ENCODE results near the gene ZNF234. TPM values are rescaled to one million over a fixed set of nuclear protein-coding genes. Genes with fewer than 3 reads are reported as not detected.

ZNF234 gene
- 13.7 and 17.2 TPM in 2 replicates for total RNA-seq

DNA sequence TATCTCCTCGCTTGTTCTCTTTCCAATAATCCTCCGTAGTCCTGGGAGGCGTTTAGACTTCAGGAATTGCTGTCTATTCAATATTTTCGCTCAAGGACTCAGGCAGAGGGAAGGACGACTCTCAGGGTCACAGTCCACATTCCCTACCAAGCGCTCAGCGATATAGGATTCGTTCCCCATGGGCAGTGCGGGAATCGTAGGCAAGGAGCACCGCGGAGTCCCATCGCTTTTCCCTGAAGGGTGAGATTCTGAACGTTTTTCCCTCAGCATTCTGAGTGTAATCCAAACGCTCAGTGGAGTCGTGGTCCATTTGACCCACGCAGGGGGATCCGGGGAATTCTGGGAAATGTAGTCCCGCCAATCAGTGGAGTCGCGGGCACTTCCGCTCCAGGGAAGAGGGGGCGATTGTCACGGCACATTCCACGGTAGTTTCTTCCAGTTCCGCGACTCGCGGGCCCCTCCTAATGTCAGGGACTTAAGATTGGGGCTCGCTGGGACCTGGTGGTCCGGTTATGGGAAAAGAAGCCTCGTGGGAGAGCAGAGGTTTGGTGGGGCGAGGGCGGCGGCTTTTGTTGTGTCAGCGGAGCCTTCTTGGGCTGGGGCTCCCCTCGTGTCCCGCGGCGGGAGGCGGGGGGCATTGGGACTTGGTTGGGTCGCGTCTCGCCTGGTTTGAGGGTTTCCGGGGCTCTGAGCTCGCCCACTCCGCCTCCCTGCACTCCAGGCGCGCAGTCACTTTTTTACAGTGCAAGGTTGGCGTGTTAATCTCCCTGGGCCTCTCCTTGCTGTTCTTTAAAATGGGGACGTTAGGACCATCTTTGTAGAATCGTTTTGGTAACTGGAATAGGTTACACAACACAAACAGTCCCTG, at the start of gene ZNF234:
Gene ZNF234, plus strand, starts transcription at position 364 of the 868 bp plus-strand sequence. CDS start 3,079 bp downstream, outside the sequence.

DNA sequence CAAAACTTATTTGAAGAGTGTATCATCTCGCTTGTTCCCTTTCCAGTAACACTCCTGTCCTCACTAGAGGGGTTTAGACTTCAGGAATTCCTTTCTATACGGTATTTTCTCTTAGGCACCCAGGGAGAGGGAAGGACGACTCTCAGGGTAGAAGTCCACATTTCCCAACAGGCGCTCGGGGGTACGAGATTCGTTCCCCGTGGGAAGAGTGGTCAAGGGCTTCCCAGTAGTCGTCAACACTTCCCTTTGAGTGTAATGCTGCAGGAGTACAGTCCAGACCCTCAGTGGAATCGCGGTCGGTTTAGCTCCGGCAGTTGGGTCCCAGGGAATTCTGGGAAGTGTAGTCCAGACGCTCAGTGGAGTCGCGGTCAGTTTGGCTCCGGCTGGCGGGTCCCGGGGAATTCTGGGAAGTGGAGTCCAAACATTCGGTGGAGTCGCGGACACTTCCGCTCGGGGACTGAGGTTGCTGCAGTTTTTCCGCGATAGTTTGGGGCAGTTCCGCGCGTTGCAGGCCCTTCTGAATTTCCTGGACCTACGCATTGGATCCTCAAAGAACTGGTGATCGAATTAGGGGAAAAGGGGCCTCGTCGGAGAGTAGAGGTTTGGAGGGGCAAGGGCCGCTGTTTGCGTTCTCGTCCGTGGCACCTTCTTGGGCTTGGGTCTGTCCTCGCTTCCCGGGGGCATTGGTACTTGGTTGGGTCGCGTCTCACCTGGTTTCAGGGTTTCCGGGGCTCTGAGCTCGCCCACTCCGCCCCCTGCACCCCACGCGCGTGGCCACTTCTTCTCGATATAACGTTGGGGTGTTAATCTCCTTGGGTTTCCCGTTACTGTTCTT, 47.2 kb upstream of the ZNF234 start, which contains the start of gene ZNF224:
Gene ZNF224, plus strand, starts transcription at position 431 of the 835 bp plus-strand sequence. CDS start 3,513 bp downstream, outside the sequence.

DNA sequence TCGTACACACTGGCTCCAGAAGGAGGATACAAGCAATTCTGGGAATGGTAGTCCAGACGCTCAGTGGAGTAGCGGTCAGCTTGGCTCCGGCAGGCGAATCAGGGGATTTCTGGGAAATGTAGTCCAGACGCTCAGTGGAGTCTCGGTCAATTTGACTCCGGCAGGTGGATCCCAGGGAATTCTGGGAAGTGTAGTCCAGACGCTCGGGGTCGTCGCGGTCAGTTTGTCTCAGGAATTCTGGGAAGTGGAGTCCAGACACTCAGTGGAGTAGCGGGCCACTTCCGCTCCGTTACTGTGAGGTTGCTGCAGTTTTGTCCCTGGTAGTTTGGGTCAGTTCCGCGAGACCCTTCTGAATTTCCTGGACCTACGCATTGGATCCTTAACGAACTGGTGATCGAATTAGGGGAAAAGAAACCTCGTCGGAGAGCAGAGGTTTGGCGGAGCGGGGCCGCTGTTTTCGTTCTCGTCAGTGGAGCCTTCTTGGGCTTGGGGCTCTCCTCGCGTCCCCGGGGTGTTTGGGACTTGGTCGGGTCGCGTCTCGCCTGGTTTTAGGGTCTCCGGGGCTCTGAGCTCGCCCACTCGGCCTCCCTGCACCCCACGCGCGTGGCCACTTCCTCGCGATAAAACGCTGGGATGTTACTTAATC, 28.1 kb upstream of the ZNF234 start, which contains the start of gene ZNF225:
Gene ZNF225, plus strand, starts transcription at position 262 of the 646 bp plus-strand sequence. CDS start 2,429 bp downstream, outside the sequence.

DNA sequence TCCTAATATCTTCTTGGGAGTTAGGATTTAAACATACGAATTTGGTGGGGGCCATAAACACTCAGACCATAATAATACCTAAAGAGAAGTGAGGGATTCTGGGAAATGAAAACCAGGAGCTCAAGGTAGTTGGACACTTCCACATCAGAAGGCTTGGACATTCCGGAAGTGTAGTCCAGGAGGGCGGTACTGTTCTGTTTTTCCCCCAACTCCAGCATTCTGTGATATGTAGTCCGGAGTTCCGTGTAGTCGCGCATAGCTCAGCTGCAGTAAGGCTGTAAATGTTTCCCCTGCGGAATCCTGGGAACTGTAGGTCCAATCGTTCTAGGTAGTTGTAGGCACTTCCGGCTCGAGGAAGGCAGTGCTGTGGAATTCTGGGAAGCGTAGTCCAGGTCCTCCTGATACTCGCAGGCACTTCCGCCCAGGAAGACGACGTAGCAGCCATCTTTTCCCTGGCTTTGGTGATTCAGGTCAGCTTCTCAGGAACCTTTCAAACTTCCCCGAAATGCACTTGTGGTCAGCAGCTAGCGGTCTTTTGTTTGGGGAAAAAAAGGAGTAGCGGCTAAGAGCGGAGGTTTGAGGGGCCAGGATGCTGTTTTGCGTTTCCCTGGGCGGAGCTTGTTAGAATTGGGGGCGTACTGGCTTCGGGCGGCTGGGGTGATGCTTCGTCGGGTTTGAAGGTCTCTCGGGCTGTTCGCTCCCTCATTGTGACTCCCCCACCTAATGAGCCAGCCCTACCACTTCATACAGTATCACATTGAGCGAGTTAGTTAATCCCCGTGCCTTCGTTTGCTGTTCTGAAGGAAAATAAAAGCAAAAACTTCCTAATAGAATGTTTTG, 23.5 kb downstream of the ZNF234 start, which contains the start of gene ZNF226:
Gene ZNF226, plus strand, starts transcription at position 428 of the 840 bp plus-strand sequence. CDS start 4,981 bp downstream, outside the sequence.

Other genes starting within 250 kb of the ZNF234 start
- gene ZNF45, start 206.3 kb upstream of the ZNF234 start, total RNA-seq = 17.9 and 20.5 TPM in 2 replicates
- gene ZNF221, start 190.3 kb upstream of the ZNF234 start, total RNA-seq = 9.8 and 12.9 TPM in 2 replicates
- gene ZNF155, start 157.4 kb upstream of the ZNF234 start, total RNA-seq = 8.9 TPM in 2 replicates
- gene ZNF230, start 138.6 kb upstream of the ZNF234 start, total RNA-seq = 2.5 and 5.3 TPM in 2 replicates
- 5.0 and 7.7 TPM in 2 replicates for gene ZNF222, start 116.2 kb upstream of the ZNF234 start, total RNA-seq
- 4.7 and 5.3 TPM in 2 replicates for gene ZNF223, start 89.5 kb upstream of the ZNF234 start, total RNA-seq
- 3.0 and 3.3 TPM in 2 replicates for gene ZNF284, start 69.4 kb upstream of the ZNF234 start, total RNA-seq
- 25.1 and 35.9 TPM in 2 replicates for gene ZNF224, start 47.2 kb upstream of the ZNF234 start, total RNA-seq
- gene ZNF225, start 28.2 kb upstream of the ZNF234 start, total RNA-seq = 6.5 TPM in 2 replicates
- gene ZNF226, start 23.5 kb downstream of the ZNF234 start, total RNA-seq = 16.3 and 22.9 TPM in 2 replicates
- 17.1 and 20.2 TPM in 2 replicates for gene ZNF227, start 71.0 kb downstream of the ZNF234 start, total RNA-seq
- gene ZNF233, start 118.3 kb downstream of the ZNF234 start, total RNA-seq = 0.83 and 0.89 TPM in 2 replicates
- gene ZNF235, start 163.5 kb downstream of the ZNF234 start, total RNA-seq = 3.1 and 4.5 TPM in 2 replicates
- 9.2 and 10.1 TPM in 2 replicates for gene ZNF112, start 215.1 kb downstream of the ZNF234 start, total RNA-seq